Cardiac muscle cell (in vitro differentiated cells and primary cell): ENCODE measurements around the gene EIF4E3. TPM values are rescaled to one million over a fixed set of nuclear protein-coding genes. Genes with fewer than 3 reads are reported as not detected.

Experiments
- DNase-seq, 2 donors: peaks; one replicate each; pipeline versions ENCODE4 v3.0.0 to v3.0.0-alpha.2; 2010 to 2017; ENCODE audit warnings: low read depth in 1 of 2, low spot score in 1 of 2
- H3K27ac ChIP-seq: fragments of 200-600 bp; sonication (generic); 2 replicates; pipeline ENCODE4 v1.5.1; 2016
- H3K27me3 ChIP-seq: fragments of 200-600 bp; sonication (generic); 2 replicates; pipeline ENCODE4 v1.6.0; 2016; ENCODE audit warnings: control low read depth
- H3K36me3 ChIP-seq: fragments of 200-600 bp; sonication (generic); 2 replicates; pipeline ENCODE4 v1.5.1; 2016; ENCODE audit warnings: control low read depth
- H3K4me1 ChIP-seq: fragments of 200-600 bp; sonication (generic); 2 replicates; pipeline ENCODE4 v1.8.1; 2017; ENCODE audit warnings: low read depth, mild to moderate bottlenecking, mixed run types
- H3K4me3 ChIP-seq: fragments of 200-600 bp; sonication (generic); 2 replicates; pipeline ENCODE4 v1.5.1; 2016; ENCODE audit warnings: mild to moderate bottlenecking
- H3K9me3 ChIP-seq: fragments of 200-600 bp; sonication (generic); 2 replicates; pipeline ENCODE4 v1.5.1; 2017; ENCODE audit warnings: low read depth, mild to moderate bottlenecking, control low read depth
- polyA plus RNA-seq: library from polyadenylated mRNA; unstranded; fragments of >200 nt; fragmentation: Nextera tagmentation; extraction: Ambion mirVana; gene quantifications from 2 replicates; pipeline ENCODE4 v1.2.1, GENCODE V29; 2016
- total RNA-seq: library from RNA; depleted of rRNA; stranded (reverse); fragments of >200 nt; gene quantifications from 2 replicates; pipeline ENCODE4 v1.2.3, GENCODE V29; 2016
- TF ChIP-seq, protein P1 (sequence below): IDR thresholded peaks from 2 replicates; pipeline ENCODE4 v1.5.1; 2012; ENCODE audit warnings: low read depth, mild to moderate bottlenecking, low read length

EIF4E3 gene
- total and polyA plus RNA-seq, 2 experiments from 2014 or later: 4.3 to 10.5 TPM

DNA sequence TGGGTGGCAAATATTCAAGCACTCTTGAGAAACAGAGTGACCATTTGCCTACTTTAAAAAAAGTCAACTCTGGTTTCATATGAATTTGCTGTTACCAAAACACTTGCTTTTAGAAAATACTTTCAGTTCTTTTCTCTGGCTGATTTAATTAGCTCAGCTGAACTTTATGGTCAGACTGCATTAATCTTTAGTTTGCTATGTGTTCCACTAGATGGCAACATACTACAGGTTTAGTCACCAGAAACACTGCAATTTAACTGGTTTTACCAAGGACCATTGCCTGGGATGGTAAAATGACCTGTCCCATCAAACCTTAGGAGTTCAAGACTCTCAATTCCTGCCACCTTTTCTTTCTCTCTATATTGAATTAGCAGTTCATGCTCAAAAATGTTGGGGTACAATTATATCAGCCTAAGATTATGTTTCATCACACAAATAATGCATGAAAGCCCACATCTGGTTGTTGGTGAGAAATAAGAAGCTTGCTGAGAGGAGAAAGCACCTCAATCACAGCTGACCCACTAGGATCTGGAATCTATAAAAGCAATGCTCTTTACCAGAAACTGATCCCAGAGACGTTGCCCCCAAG, 14.2 kb downstream of the EIF4E3 start:
- TF ChIP-seq, protein P1, sequence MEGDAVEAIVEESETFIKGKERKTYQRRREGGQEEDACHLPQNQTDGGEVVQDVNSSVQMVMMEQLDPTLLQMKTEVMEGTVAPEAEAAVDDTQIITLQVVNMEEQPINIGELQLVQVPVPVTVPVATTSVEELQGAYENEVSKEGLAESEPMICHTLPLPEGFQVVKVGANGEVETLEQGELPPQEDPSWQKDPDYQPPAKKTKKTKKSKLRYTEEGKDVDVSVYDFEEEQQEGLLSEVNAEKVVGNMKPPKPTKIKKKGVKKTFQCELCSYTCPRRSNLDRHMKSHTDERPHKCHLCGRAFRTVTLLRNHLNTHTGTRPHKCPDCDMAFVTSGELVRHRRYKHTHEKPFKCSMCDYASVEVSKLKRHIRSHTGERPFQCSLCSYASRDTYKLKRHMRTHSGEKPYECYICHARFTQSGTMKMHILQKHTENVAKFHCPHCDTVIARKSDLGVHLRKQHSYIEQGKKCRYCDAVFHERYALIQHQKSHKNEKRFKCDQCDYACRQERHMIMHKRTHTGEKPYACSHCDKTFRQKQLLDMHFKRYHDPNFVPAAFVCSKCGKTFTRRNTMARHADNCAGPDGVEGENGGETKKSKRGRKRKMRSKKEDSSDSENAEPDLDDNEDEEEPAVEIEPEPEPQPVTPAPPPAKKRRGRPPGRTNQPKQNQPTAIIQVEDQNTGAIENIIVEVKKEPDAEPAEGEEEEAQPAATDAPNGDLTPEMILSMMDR: peak; percentile 60
- Histone ChIP-seq H3K9me3 (no peaks in the 10 kb centered on the region), H3K4me1 (no peaks in the 10 kb centered on the region), H3K27ac (no peak overlapping the region), H3K4me3 (no peak overlapping the region), H3K36me3 (no peaks in the 10 kb centered on the region), H3K27me3 (no peaks in the 10 kb centered on the region)
- peak; percentile 57 to 72 for DNase-seq

DNA sequence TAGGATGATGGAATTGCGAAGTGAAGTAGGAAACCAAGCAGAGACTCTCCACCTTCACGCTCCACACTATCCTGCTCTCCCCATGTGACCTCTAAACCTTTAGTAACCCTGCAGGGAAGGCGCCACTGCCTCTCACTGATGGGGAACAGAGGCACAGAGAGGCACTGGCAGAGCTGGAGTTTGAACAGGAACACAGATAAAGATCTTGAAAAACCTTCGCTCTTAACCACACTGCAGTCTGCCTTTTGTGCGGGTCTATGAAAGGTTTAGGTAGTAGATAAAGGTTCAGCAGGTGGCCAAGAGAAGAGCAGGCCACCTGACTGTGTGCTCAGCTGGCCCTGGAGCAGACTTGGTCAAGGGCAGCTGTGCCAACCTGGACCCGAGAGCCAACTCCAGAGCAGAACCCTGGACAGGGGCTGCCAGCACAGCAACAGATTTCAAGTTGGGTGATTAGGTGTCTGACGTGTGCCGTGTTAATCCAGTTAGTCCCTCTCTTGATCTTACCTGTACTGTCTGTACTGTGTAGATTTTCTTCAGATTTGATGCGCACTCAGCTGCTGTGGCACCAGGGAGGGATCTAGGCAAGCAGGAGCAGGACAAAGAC, 15.2 kb downstream of the EIF4E3 start:
- DNase-seq: no peak
- no peak overlapping the region for H3K27ac ChIP-seq
- no peaks in the 10 kb centered on the region for H3K27me3 ChIP-seq
- H3K36me3 ChIP-seq: no peaks in the 10 kb centered on the region
- H3K4me1 ChIP-seq: no peaks in the 10 kb centered on the region
- TF ChIP-seq, protein P1: no peak
- no peak overlapping the region for H3K4me3 ChIP-seq
- H3K9me3 ChIP-seq: no peaks in the 10 kb centered on the region

DNA sequence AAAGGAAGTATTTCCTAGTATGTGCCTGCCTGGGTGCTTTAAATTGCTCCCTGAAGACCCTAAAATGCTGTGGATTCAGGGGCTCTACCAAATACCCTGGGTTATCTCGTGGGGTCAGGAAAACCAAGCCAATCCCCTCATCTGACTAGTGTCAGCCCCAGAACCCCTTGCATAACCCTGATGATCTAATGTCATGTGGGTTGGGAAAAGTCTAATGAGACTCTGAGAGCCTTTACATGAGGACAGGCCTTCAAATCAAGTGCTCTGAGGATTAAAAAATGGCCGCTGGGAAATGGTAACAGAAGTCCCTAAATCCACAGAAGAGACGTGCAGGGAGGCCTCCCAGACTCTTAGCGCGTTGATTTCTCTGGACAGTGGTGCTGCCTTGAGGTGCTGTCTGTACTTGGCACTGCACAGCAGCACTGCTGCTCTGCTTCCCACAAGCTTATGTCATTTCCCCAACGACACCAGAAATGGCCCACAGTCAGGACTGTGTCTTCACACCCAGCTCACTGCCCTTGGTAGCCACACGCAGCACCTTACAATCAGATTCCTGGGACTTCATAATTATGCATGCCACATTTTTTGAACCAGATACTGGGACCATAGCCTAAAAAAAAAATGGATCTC, 16.6 kb downstream of the EIF4E3 start:
- TF ChIP-seq, protein P1: no peak
- H3K36me3 ChIP-seq: no peaks in the 10 kb centered on the region
- H3K4me1 ChIP-seq: no peaks in the 10 kb centered on the region
- H3K27me3 ChIP-seq: no peaks in the 10 kb centered on the region
- no peaks in the 10 kb centered on the region for H3K9me3 ChIP-seq
- DNase-seq: peak in 1 of 2 donors; percentile 17
- H3K27ac ChIP-seq: no peak overlapping the region
- H3K4me3 ChIP-seq: no peak overlapping the region

DNA sequence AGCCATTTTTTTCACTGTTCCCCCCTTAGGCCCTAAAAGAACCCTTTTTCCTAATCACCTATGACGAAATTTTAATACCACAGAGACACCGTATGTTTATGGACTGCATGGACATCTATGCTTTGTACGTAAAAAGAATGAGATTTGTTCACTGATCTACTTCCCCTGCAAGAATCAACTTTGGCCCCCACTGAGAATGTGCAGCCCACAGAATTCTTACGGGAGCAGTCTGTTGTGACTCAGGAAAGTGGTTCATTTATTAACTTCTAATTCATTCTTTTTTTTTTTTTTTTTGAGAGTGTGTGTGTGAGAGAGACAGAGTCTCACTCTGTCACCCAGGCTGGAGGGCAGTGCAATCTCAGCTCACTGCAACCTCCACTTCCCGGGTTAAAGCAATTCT, 17.6 kb downstream of the EIF4E3 start:
- TF ChIP-seq, protein P1: no peak
- Histone ChIP-seq H3K4me3 (no peak overlapping the region), H3K36me3 (no peaks in the 10 kb centered on the region), H3K27ac (no peak overlapping the region), H3K9me3 (no peaks in the 10 kb centered on the region), H3K4me1 (no peaks in the 10 kb centered on the region), H3K27me3 (no peaks in the 10 kb centered on the region)
- peak in 1 of 2 donors; percentile 61 for DNase-seq

DNA sequence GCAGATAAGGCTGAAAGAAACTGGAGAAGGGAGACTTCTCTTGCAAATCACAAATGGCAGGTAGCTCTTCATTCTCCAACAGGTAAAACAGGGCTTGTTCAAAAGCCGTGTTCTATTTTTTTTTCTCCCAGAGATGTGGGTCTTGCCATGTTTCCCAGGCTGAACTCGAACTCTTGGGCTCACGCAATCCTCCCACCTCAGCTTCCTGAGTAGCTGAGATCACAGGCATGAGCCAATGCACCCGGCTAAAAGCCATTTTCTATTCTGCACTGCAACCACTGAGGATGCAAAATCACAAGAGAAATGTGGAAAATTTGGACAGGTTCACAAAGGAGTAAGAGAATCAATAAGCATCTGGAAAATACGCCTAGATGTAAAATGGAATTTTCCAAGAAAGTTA, 19.5 kb downstream of the EIF4E3 start:
- H3K9me3 ChIP-seq: no peaks in the 10 kb centered on the region

More for the DNA sequence above, 19.5 kb downstream of the EIF4E3 start:
- Histone ChIP-seq H3K4me1 (no peaks in the 10 kb centered on the region), H3K27me3 (no peaks in the 10 kb centered on the region), H3K4me3 (no peak overlapping the region), H3K27ac (no peak overlapping the region), H3K36me3 (no peaks in the 10 kb centered on the region)
- TF ChIP-seq, protein P1: no peak
- no peak for DNase-seq
